Hepatocyte (in vitro differentiated cells): ENCODE results near the gene C16orf92.

Experiments
- CTCF ChIP-seq: fragments of 200-600 bp; sonication (generic); IDR thresholded peaks from 2 replicates; pipeline ENCODE4 v1.5.1; 2016; ENCODE audit warnings: antibody characterized with exemption, mild to moderate bottlenecking; ENCODE audit not compliant: poor library complexity
- EZH2 ChIP-seq: fragments of 200-600 bp; sonication (generic); IDR thresholded peaks from 2 replicates; pipeline ENCODE4 v1.6.1; 2016; ENCODE audit warnings: antibody characterized with exemption, mild to moderate bottlenecking, borderline replicate concordance
- EZH2phosphoT487 ChIP-seq: fragments of 200-600 bp; sonication (generic); IDR thresholded peaks from one replicate; pipeline ENCODE4 v1.6.1; 2018; ENCODE audit warnings: antibody characterized with exemption, mild to moderate bottlenecking, low read depth, moderate library complexity; ENCODE audit not compliant: unreplicated experiment, severe bottlenecking

- TF ChIP-seq CTCF (no peak), EZH2 (no peak), EZH2phosphoT487 (no peak)
These were observed 4.8 kb downstream of the C16orf92 start for GRCh38 chr16:30027588-30028437.
